Keratinocyte (primary cell): ENCODE data around the gene RABGGTA. TPM values are rescaled to one million over a fixed set of nuclear protein-coding genes. Genes with fewer than 3 reads are reported as not detected.
"Not testable (repeated sequence)": the region's sequence is repeated elsewhere in the genome, so short reads cannot be mapped to it uniquely, and the experiment has no call there.

Experiments
- DNase-seq: peaks from one replicate; pipeline ENCODE4 v3.0.0-alpha.2; 2011; ENCODE audit warnings: low read depth, missing footprints, low spot score
- FAIRE-seq: peaks from 2 replicates; lab custom pipeline; 2011; peaks lifted over from hg19 to GRCh38; lab: Jason Lieb, UNC
- H2AFZ ChIP-seq: 2 replicates; pipeline ENCODE4 v1.6.0; 2012; ENCODE audit warnings: low read length, control low read depth, inconsistent platforms; ENCODE audit not compliant: control insufficient read depth
- H3K27ac ChIP-seq: 2 replicates; pipeline ENCODE4 v1.5.1; 2011; ENCODE audit warnings: low read length; ENCODE audit not compliant: control insufficient read depth, insufficient read depth
- H3K27me3 ChIP-seq: 3 replicates; pipeline ENCODE4 v1.6.0; 2011; ENCODE audit warnings: low read length; ENCODE audit not compliant: control insufficient read depth, insufficient read depth; ENCODE audit errors: extremely low read depth
- H3K36me3 ChIP-seq, 2 experiments: 2 replicates in 1 of 2; 3 replicates in 1 of 2; pipeline ENCODE4 v1.5.1; 2011; ENCODE audit warnings: low read length in 2 of 2, mild to moderate bottlenecking in 1 of 2; ENCODE audit not compliant: control insufficient read depth in 2 of 2, insufficient read depth in 2 of 2; ENCODE audit errors: extremely low read depth in 1 of 2
- H3K4me1 ChIP-seq: 3 replicates; pipeline ENCODE4 v1.5.1; 2011; ENCODE audit warnings: low read length; ENCODE audit not compliant: control insufficient read depth, insufficient read depth; ENCODE audit errors: extremely low read depth
- H3K4me2 ChIP-seq: 3 replicates; pipeline ENCODE4 v1.6.0; 2011; ENCODE audit warnings: low read depth, low read length; ENCODE audit not compliant: control insufficient read depth, insufficient read depth; ENCODE audit errors: extremely low read depth
- H3K4me3 ChIP-seq, 3 experiments: fragments of 200-600 bp in 1 of 3; sonication (generic) in 1 of 3; 2 replicates in 2 of 3; 3 replicates in 1 of 3; pipeline ENCODE4 v1.5.1; 2011 to 2016; ENCODE audit warnings: low read length in 3 of 3, mild to moderate bottlenecking in 3 of 3, control low read depth in 2 of 3, inconsistent platforms in 1 of 3, low read depth in 1 of 3, mixed read lengths in 1 of 3, mixed run types in 1 of 3, moderate library complexity in 1 of 3; ENCODE audit not compliant: control insufficient read depth in 2 of 3, insufficient read depth in 2 of 3; ENCODE audit errors: extremely low read depth in 1 of 3
- H3K79me2 ChIP-seq: 2 replicates; pipeline ENCODE4 v1.6.0; 2012; ENCODE audit warnings: low read length; ENCODE audit not compliant: control insufficient read depth, insufficient read depth
- H3K9ac ChIP-seq: 3 replicates; pipeline ENCODE4 v1.6.0; 2011; ENCODE audit warnings: low read length; ENCODE audit not compliant: control insufficient read depth, insufficient read depth; ENCODE audit errors: extremely low read depth
- H3K9me1 ChIP-seq: 3 replicates; pipeline ENCODE4 v1.6.0; 2011; ENCODE audit warnings: low read length; ENCODE audit not compliant: control insufficient read depth, insufficient read depth; ENCODE audit errors: extremely low read depth
- H3K9me3 ChIP-seq: 2 replicates; pipeline ENCODE4 v1.5.1; 2012; ENCODE audit warnings: low read depth, low read length; ENCODE audit not compliant: control insufficient read depth
- H4K20me1 ChIP-seq: 3 replicates; pipeline ENCODE4 v1.6.0; 2011; ENCODE audit warnings: low read length; ENCODE audit not compliant: control insufficient read depth, insufficient read depth; ENCODE audit errors: extremely low read depth
- EZH2 ChIP-seq: IDR thresholded peaks from one replicate; pipeline ENCODE4 v1.6.1; 2012; ENCODE audit warnings: inconsistent platforms, mild to moderate bottlenecking, low read length, moderate library complexity
- dilution Hi-C: fragments of 300-500 bp; cut with MboI; formaldehyde crosslinking; loops from one replicate; pipeline ENCODE4 v1.7.0; 2020; ENCODE audit warnings: low sequenced_read_pairs; ENCODE audit not compliant: extremely low pct_ligation_motif_present
- polyA plus RNA-seq, 5 experiments: library from polyadenylated mRNA; depleted of rRNA in 3 of 5; stranded (reverse) in 3 of 5; stranded (forward) in 1 of 5; unstranded in 1 of 5; fragments of >200 nt; gene quantifications; 1 replicate in 1 of 5; 2 replicates in 3 of 5; 3 replicates in 1 of 5; pipeline versions ENCODE4 v1.2.1 to v1.2.3, GENCODE V29; 2011 to 2012; ENCODE audit warnings: missing spikeins in 2 of 5, low read depth in 1 of 5, low replicate concordance in 1 of 5
- TF ChIP-seq, protein P1 (sequence below), 3 experiments: IDR thresholded peaks in 1 of 3; conservative IDR thresholded peaks in 1 of 3; optimal IDR thresholded peaks in 1 of 3; 2 replicates in 2 of 3; 3 replicates in 1 of 3; pipeline versions ENCODE3 to v1.5.1; 2011; ENCODE audit warnings: low read length in 3 of 3, mild to moderate bottlenecking in 3 of 3, moderate library complexity in 2 of 3, control low read depth in 1 of 3, inconsistent platforms in 1 of 3; ENCODE audit not compliant: insufficient read depth in 2 of 3; ENCODE audit errors: extremely low read depth in 1 of 3

RABGGTA gene
- polyA plus RNA-seq, 1 donor (not counting 4 experiments of a cell fraction or from before 2014, with no cell fraction given), result 29.0 TPM

DNA sequence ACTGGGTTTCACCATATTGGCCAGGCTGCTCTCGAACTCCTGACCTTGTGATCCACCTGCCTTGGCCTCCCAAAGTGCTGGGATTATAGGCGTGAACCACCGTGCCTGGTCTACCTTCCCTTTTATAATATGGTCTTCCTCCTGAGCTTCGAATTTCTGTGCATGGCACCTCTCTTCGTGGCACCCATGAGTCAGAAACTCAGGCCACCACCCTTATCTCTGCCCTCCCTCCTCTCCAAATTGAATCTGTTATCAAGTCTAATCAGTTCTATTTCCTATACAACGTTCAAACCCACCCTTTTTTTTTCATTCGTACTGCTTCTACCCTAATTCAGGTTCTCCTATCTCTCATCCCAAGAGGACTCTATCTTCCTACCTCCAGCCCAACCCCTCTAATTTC, 24.0 kb downstream of the RABGGTA start:
- Histone ChIP-seq H3K9me1 (no peaks in the 10 kb centered on the region), H3K36me3 (peaks cover 4 to 12% of the 10 kb centered on the region in 2 experiments), H2AFZ (no peak overlapping the region), H3K79me2 (no peaks in the 10 kb centered on the region), H3K4me2 (no peak overlapping the region), H3K4me3 (no peak overlapping the region), H3K4me1 (peaks cover 7% of the 10 kb centered on the region), H3K27ac (no peak overlapping the region), H3K9me3 (no peaks in the 10 kb centered on the region), H3K9ac (no peak overlapping the region), H3K27me3 (no peaks in the 10 kb centered on the region), H4K20me1 (no peaks in the 10 kb centered on the region)
- DNase-seq (no peak), FAIRE-seq (no peak)
- TF ChIP-seq EZH2, result no peak
- TF ChIP-seq, protein P1, sequence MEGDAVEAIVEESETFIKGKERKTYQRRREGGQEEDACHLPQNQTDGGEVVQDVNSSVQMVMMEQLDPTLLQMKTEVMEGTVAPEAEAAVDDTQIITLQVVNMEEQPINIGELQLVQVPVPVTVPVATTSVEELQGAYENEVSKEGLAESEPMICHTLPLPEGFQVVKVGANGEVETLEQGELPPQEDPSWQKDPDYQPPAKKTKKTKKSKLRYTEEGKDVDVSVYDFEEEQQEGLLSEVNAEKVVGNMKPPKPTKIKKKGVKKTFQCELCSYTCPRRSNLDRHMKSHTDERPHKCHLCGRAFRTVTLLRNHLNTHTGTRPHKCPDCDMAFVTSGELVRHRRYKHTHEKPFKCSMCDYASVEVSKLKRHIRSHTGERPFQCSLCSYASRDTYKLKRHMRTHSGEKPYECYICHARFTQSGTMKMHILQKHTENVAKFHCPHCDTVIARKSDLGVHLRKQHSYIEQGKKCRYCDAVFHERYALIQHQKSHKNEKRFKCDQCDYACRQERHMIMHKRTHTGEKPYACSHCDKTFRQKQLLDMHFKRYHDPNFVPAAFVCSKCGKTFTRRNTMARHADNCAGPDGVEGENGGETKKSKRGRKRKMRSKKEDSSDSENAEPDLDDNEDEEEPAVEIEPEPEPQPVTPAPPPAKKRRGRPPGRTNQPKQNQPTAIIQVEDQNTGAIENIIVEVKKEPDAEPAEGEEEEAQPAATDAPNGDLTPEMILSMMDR (optimal IDR thresholded peaks at IDR 0.05 in 1 of 3, IDR thresholded peaks at IDR 0.05 in 1 of 3, conservative IDR thresholded peaks at IDR 0.05 in 1 of 3; ENCODE audit: extremely low read depth in 1 of 3, insufficient read depth in 2 of 3, low read length in 3 of 3), result no peak
- dilution Hi-C loops, result no loop called here

DNA sequence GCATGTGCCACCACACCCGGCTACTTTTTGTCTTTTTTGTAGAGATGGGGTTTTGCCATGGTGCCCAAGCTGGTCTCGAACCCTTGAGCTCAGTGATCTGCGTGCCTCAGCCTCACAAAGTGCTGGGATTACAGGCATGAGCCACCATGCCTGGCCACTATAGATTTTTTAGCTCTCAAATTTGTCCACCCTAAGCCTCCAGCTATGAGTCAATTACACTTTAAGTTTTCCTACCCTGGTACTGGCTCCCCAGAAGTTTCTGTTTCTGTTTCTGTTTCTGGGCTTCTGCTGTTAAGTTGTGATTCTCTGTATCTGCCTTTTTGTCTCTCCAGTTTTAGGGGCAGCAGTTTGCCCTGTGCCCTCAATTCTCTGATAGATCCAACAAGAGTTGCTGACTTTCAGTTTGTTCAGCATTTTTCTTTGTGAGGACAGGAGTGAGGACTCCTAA, 24.6 kb downstream of the RABGGTA start:
- Histone ChIP-seq H3K9ac (no peak overlapping the region), H3K9me1 (no peaks in the 10 kb centered on the region), H3K36me3 (peaks cover 4 to 7% of the 10 kb centered on the region in 2 experiments), H3K4me3 (no peak overlapping the region), H3K4me2 (no peak overlapping the region), H2AFZ (no peak overlapping the region), H3K27ac (no peak overlapping the region), H3K9me3 (no peaks in the 10 kb centered on the region), H4K20me1 (no peaks in the 10 kb centered on the region), H3K27me3 (no peaks in the 10 kb centered on the region), H3K79me2 (peaks cover 2% of the 10 kb centered on the region), H3K4me1 (peaks cover 8% of the 10 kb centered on the region)
- TF ChIP-seq, protein P1 (optimal IDR thresholded peaks at IDR 0.05 in 1 of 3, IDR thresholded peaks at IDR 0.05 in 1 of 3, conservative IDR thresholded peaks at IDR 0.05 in 1 of 3; ENCODE audit: extremely low read depth in 1 of 3, insufficient read depth in 2 of 3, low read length in 3 of 3), result no peak
- no peak for TF ChIP-seq EZH2
- dilution Hi-C loops, result no loop called here
- FAIRE-seq, result no peak
- no peak for DNase-seq

DNA sequence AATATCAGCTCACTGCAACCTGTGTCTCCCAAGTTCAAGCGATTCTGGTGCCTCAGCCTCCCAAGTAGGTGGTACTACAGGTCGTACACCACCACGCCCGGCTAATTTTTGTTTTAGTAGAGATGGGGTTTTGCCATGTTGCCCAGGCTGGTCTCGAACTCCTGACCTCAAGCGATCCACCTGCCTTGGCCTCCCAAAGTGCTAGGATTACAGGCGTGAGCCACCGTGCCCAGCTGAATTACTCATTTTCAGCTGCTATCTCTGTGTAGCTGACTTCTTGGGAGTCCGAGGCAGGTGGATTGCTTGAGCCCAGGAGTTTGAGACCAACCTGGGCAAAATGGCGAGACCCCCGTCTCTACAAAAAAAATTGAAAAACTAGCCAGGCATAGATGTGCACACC, 26.0 kb downstream of the RABGGTA start:
- H3K9me1 ChIP-seq, FAIRE-seq, H4K20me1 ChIP-seq, H3K4me2 ChIP-seq, H3K4me3 ChIP-seq, H3K27ac ChIP-seq, H3K9me3 ChIP-seq, H3K27me3 ChIP-seq, dilution Hi-C loops, H3K9ac ChIP-seq, DNase-seq, H2AFZ ChIP-seq: not testable (repeated sequence)
- peaks cover 8 to 12% of the 10 kb centered on the region in 2 experiments for H3K36me3 ChIP-seq
- H3K4me1 ChIP-seq, result peaks cover 21% of the 10 kb centered on the region
- peaks cover 14% of the 10 kb centered on the region for H3K79me2 ChIP-seq
